Activated B cell treated with CpG ODN at 0.5 μM for 24 hours (primary cell): ENCODE results near the gene TRAF3IP1. TPM values are rescaled to one million over a fixed set of nuclear protein-coding genes. Genes with fewer than 3 reads are reported as not detected.

Experiments
- ATAC-seq: fragments of 200-7000 bp; cut with Tn5 transposase; one replicate; pipeline ENCODE4 v1.10.0; 2021; ENCODE audit warnings: low read depth, mild to moderate bottlenecking, moderate library complexity
- CTCF ChIA-PET: fragments of 350-600 bp; sonication (Branson Sonifier 250); formaldehyde crosslinking; loops from one replicate; lab custom pipeline; 2021; ENCODE audit warnings: antibody characterized with exemption; lab: Charles Lee
- POLR2A ChIA-PET: fragments of 350-600 bp; sonication (Branson Sonifier 250); formaldehyde crosslinking; loops from one replicate; lab custom pipeline; 2021; ENCODE audit warnings: antibody characterized with exemption; lab: Charles Lee
- DNase-seq: peaks from one replicate; pipeline ENCODE4 v3.0.0; 2022
- H3K27ac Mint-ChIP-seq: one replicate; pipeline ENCODE4 v1.8.0; 2020; ENCODE audit warnings: mixed read lengths
- H3K27me3 Mint-ChIP-seq: one replicate; pipeline ENCODE4 v1.8.0; 2021; ENCODE audit warnings: mixed read lengths
- H3K36me3 Mint-ChIP-seq: one replicate; pipeline ENCODE4 v1.8.0; 2021; ENCODE audit warnings: low read depth, mixed read lengths
- H3K4me1 Mint-ChIP-seq: one replicate; pipeline ENCODE4 v1.8.0; 2021; ENCODE audit warnings: mixed read lengths
- H3K4me3 Mint-ChIP-seq: one replicate; pipeline ENCODE4 v1.8.0; 2020; ENCODE audit warnings: mild to moderate bottlenecking, mixed read lengths
- H3K9me3 Mint-ChIP-seq: one replicate; pipeline ENCODE4 v1.8.0; 2020; ENCODE audit warnings: mixed read lengths
- CTCF ChIP-seq: fragments of 200-600 bp; IDR thresholded peaks from one replicate; pipeline ENCODE4 v1.8.0; 2022; ENCODE audit warnings: antibody characterized with exemption, mild to moderate bottlenecking
- intact Hi-C: fragments of 100-400 bp; cut with micrococcal nuclease; formaldehyde crosslinking; loops from one replicate; pipeline ENCODE4 v1.15.1; 2024
- total RNA-seq: library from RNA; stranded (reverse); gene quantifications from 2 replicates; pipeline ENCODE4 v1.2.3, GENCODE V29; 2022

Gene TRAF3IP1
- total RNA-seq, 1 donor from 2014 or later, result 9.9 TPM

GRCh38 chr2:238291550-238292281, 28.6 kb upstream of the TRAF3IP1 start:
- Mint-ChIP-seq H3K9me3 (no peaks in the 10 kb centered on the region), H3K27me3 (no peaks in the 10 kb centered on the region), H3K4me1 (peaks cover 28% of the 10 kb centered on the region), H3K36me3 (no peaks in the 10 kb centered on the region), H3K4me3 (no peak overlapping the region), H3K27ac (no peak overlapping the region)
- TF ChIP-seq CTCF, result no peak
- DNase-seq, result no peak
- ChIA-PET CTCF (no interaction called here), POLR2A (no interaction called here)
- intact Hi-C loops, result no loop called here
- no peak for ATAC-seq

GRCh38 chr2:238294046-238294392, 26.3 kb upstream of the TRAF3IP1 start:
- no peaks in the 10 kb centered on the region for H3K36me3 Mint-ChIP-seq
- H3K4me1 Mint-ChIP-seq, result peaks cover 15% of the 10 kb centered on the region
- H3K27me3 Mint-ChIP-seq, result peaks cover 6% of the 10 kb centered on the region
- intact Hi-C loops, result no loop called here
- H3K27ac Mint-ChIP-seq, result no peak overlapping the region
- ChIA-PET CTCF (no interaction called here), POLR2A (no interaction called here)
- no peaks in the 10 kb centered on the region for H3K9me3 Mint-ChIP-seq
- TF ChIP-seq CTCF, result no peak
- ATAC-seq (no peak), DNase-seq (no peak)
- no peak overlapping the region for H3K4me3 Mint-ChIP-seq

- POLR2A ChIA-PET, result no interaction called here
- no peak for ATAC-seq
These were observed 25.8 kb upstream of the TRAF3IP1 start for GRCh38 chr2:238294393-238295143.

GRCh38 chr2:238295144-238296112, 24.9 kb upstream of the TRAF3IP1 start:
- no peak for TF ChIP-seq CTCF
- POLR2A ChIA-PET, result no interaction called here
- peaks cover 6% of the 10 kb centered on the region for H3K27me3 Mint-ChIP-seq
- CTCF ChIA-PET, result no interaction called here
- DNase-seq, result no peak
- no peaks in the 10 kb centered on the region for H3K36me3 Mint-ChIP-seq
- no peaks in the 10 kb centered on the region for H3K9me3 Mint-ChIP-seq
- H3K4me3 Mint-ChIP-seq, result no peak overlapping the region
- intact Hi-C loops, result no loop called here
- H3K27ac Mint-ChIP-seq, result no peak overlapping the region
- H3K4me1 Mint-ChIP-seq, result peaks cover 2% of the 10 kb centered on the region
- ATAC-seq, result no peak

More at GRCh38 chr2:238294393-238295143, 25.8 kb upstream of the TRAF3IP1 start:
- Mint-ChIP-seq H3K4me1 (peaks cover 11% of the 10 kb centered on the region), H3K36me3 (no peaks in the 10 kb centered on the region), H3K27ac (no peak overlapping the region), H3K4me3 (no peak overlapping the region), H3K27me3 (peaks cover 6% of the 10 kb centered on the region), H3K9me3 (no peaks in the 10 kb centered on the region)
- TF ChIP-seq CTCF, result no peak
- CTCF ChIA-PET, result no interaction called here
- intact Hi-C loops, result no loop called here
- no peak for DNase-seq
